Measurements from ENCODE around the gene SLC4A4.
"Not testable (repeated sequence)": the region's sequence is repeated elsewhere in the genome, so short reads cannot be mapped to it uniquely, and the experiment has no call there.

The SLC4A4 gene

DNA sequence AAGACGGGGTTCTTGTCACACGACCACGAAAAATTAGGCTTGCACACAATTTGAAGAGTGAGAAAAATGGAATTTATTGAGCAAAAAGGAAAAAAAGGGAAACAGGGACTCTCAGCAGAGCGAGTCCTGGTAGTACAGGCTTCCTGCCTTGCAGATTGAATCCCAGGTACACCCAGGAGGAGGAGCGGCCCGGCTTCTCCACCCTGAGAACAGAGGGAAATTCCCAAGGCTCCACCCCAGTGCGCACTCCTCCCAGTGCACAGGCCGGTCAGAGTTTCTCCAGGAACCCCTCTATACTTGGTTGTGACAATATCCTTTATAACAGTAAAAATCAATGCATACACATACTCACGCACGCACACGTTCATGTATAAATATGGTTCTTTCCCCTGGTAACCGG, 22.0 kb downstream of the SLC4A4 start:
- DNase-seq = no peak

GRCh38 chr4:71361476-71361875, 22.7 kb downstream of the SLC4A4 start:
- DNase-seq = no peak

- DNase-seq = no peak
Measured at GRCh38 chr4:71366766-71367165, 27.9 kb downstream of the SLC4A4 start.

DNA sequence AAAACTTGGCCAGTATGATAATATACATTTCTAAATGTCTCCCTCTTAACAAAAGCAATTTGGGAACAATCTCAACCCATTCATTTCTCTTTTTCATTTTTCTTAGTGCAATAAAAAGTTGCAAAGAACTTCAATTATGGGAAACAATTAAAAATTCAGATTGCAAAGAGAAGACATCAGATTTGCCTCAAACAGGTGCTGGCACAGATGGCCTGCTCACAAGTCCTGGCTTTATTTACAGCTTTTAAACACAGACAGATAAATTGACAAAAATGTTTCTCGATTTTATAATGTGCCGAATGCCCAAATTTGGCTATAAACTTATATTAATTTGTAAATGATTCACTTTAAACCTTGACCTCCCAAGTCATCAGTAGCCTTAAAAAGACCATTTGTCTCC, 28.7 kb downstream of the SLC4A4 start:
- DNase-seq = no peak

DNA sequence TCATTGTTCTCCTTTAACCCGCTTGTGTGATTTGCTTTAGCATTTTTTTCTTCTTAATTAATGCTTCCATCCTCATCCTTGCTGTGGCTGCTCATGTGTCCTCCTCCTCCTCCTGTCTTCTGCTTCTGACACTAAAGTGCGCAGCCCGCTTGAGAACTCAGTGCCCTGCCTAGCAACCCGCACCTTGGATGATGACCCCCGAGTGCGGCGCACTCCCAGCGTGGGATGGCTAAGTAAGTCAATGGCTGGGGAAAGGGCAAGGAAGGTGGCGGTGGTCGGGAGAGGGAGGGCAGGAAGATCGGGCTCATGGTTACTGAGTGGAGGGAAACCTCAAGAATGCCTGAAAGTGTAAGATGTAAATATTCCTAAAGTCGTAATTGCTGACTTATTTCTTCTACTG, 30.1 kb downstream of the SLC4A4 start:
- no peak for DNase-seq

DNA sequence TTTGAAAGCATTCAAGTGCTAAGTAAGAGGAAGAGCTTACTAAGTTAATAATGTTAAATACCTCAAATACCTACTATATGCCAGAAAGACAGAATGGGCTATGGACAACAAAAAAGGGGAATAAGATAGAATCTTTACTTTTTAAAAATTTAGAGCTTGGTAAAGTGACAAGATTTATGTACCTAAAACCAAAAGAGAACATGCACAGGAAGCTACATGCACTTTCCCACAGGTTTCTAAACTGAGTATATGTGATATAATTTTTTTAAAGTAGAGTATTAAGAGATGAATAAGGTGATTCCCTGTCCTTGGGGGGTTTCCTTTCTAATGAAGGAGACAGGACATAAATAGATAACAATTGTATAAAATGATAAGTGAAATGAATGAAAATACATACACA, 30.7 kb downstream of the SLC4A4 start:
- DNase-seq = no peak

DNA sequence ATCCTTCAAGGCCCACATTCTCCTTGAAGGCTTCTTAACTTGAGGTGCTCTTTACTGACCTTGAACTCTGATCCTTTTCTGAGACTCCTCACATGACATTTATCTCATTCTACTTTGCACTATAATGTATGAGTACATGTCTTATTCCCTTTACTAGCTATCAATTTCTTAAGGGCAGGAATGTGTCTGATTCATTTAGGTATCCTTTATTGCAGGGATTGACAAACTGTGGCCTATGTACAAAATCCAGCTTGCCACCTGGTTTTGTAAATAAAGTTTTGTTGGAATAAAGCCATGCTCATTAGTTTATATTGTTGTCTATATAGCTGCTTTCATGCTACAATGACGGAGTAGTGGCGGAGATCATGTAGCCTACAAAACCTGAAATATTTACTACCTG, 36.7 kb downstream of the SLC4A4 start:
- DNase-seq = no peak

- no peak for DNase-seq
Measured at GRCh38 chr4:71377561-71377960, 38.7 kb downstream of the SLC4A4 start.

DNA sequence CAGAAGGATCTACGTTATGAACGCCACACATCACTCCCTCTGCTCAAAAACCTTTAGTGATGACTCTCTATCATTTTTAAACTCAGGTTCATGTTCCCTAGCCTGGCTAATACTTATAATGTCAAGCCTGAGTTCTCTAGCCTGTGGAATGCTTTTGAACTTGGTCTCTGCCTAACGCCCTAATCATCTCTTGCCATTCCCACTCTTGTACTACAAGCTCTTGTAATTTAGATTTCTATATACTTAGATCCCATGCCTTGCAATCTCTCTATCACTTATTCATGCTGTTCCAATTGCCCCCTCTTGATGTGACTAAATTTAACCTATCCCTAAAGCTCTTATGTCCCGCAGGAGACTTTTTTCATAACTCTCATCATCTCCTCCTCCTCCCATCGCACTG, 40.3 kb downstream of the SLC4A4 start:
- no peak for DNase-seq

GRCh38 chr4:71380788-71381187, 42.0 kb downstream of the SLC4A4 start:
- no peak for DNase-seq

GRCh38 chr4:71382125-71382899, 43.5 kb downstream of the SLC4A4 start:
- no peak for DNase-seq

GRCh38 chr4:71382900-71383560, 44.2 kb downstream of the SLC4A4 start:
- no peak for DNase-seq

- no peak for DNase-seq
Measured at GRCh38 chr4:71383984-71384383, 45.2 kb downstream of the SLC4A4 start.

GRCh38 chr4:71389149-71389827, 50.5 kb downstream of the SLC4A4 start:
- no peak for DNase-seq

DNA sequence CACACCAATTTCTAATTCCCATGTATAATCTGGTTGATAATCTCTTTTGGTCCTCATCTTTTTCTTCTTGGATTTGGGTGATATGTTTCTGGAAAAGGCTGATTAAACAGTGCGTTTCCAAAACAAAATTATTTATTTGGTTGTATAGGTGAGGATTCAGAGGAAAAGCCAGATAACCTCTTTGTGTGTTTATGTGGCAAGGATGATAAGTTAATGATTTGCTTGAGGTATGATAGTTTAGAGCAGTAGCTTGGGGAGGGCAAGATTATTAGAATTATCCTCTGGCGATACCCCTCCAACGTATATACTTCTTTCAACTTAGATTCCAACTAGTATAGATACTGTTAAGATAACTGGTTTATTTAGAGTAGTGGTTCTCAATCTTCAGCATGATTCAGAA, 53.3 kb downstream of the SLC4A4 start:
- no peak for DNase-seq

- no peak for DNase-seq
Measured at GRCh38 chr4:71396382-71396781, 57.6 kb downstream of the SLC4A4 start.

GRCh38 chr4:71400810-71401209, 62.0 kb downstream of the SLC4A4 start:
- DNase-seq = no peak

DNA sequence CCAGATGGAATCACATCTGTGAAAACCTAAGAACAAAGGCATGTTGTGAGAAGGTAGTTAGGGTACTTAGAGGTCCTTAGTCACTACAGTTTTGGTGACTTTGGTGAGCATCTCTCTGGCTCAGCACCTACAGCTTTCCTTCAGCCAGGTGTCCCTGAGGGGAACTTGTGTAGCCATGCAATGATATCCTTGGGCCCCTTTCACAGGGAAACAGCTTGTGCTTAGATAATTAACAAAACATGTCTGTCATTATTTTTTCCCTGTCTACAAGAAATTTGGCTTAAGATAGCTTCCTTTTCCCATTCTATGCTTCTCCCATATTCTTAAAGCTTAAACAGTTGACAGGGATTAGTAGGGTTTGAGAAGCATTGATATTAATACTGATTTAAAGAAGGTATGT, 63.8 kb downstream of the SLC4A4 start:
- no peak for DNase-seq

DNA sequence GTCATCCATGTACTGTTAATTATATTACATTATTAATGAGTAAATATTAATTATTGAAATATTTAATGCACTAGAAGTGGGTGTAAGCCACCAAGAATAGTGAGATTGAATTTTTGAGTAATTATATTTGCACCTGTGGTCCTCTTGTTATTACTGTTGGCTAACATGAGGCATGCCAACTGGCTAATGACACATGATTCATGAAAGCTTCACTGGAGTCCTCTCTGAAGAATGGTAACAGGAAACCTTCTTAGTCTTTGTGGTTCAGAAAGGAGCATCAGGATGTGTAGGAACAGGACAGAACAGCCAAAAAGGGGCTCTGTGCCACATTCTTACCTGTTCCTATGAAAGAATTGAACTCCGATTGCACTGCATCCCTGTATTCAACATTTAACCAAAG, 65.2 kb downstream of the SLC4A4 start:
- no peak for DNase-seq

DNA sequence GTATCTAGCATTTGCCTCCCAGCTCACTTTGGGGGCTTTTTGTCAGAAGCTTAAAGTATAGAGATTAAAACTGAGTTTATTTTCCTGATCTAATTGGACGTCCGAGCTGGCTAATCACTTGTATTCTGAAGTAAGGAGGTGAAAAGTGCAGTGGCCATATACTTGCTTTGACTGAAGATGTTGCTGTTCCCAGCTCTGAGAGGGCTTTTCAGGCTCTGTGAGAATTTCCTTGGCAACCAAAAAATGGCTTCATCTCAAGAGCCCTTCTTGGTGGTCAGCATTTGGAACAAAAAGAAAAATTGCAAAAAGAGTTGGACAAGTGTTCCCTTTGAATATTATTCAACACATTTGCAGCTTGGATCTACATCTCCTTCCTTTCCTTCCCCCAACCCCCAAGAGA, 67.0 kb downstream of the SLC4A4 start:
- DNase-seq = no peak

GRCh38 chr4:71406459-71406963, 67.7 kb downstream of the SLC4A4 start:
- DNase-seq = no peak

GRCh38 chr4:71408961-71409360, 70.1 kb downstream of the SLC4A4 start:
- not testable (repeated sequence) for DNase-seq

DNA sequence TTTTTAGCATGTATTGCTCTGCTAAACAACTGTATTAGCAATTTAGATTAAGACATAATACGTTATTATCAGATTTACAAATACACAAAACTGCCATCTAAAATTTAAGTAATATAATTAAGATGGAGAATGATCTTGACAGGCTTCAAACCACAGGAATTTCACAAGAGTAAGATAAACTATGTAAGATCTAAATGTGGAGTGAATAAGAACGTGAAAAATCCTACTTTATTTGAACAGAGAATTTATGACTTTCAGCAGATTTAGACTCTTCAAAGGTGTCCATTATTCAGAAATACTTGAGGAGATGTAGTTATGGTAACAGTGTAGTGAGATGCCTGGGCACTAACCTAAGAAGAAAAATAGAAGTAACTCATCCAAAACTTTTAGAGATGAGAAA, 73.2 kb downstream of the SLC4A4 start:
- no peak for DNase-seq

DNA sequence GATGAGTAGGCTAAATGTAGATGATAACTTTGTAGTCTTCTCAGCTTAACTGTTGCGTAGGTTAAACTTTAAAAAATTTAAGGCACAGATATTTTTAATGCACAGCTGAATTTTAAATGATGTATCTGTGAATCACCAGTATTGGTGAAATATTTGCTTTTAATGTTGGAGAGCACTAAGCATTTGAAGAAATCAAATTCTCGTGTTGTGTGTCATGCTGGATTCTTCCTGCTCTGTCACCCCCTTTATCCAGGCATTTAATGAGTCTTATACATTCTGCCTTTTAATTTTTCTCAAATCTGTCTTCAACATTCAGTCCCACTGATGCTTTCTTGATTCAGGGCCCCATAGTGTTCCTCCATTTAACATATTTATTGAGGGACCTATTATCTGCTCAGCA, 76.7 kb downstream of the SLC4A4 start:
- no peak for DNase-seq

All from CD4-positive, alpha-beta T cell treated with Interferon gamma for 1 hour (primary cell).